HPDE6-E6E7 (cell line): ENCODE measurements around the gene ITGBL1.

Source experiments
- DNase-seq: peaks from one replicate; pipeline ENCODE4 v3.0.0; 2011; ENCODE audit warnings: missing footprints; ENCODE audit errors: extremely low spot score

Gene ITGBL1

GRCh38 chr13:101695870-101696516, 243.5 kb downstream of the ITGBL1 start:
- no peak for DNase-seq

GRCh38 chr13:101697745-101698144, 245.3 kb downstream of the ITGBL1 start:
- no peak for DNase-seq

GRCh38 chr13:101698400-101698799, 245.9 kb downstream of the ITGBL1 start:
- DNase-seq = no peak

- no peak for DNase-seq
These were observed 248.1 kb downstream of the ITGBL1 start for GRCh38 chr13:101700598-101700997.

- DNase-seq = no peak
These were observed 250.6 kb downstream of the ITGBL1 start for GRCh38 chr13:101703081-101703480.

GRCh38 chr13:101703838-101704237, 251.4 kb downstream of the ITGBL1 start:
- no peak for DNase-seq

- DNase-seq = peak; percentile 9
These were observed 254.2 kb downstream of the ITGBL1 start for GRCh38 chr13:101706651-101707050.

- no peak for DNase-seq
These were observed 255.2 kb downstream of the ITGBL1 start for GRCh38 chr13:101707659-101708058.

- DNase-seq = no peak
These were observed 255.6 kb downstream of the ITGBL1 start for GRCh38 chr13:101708115-101708514.

- DNase-seq = no peak
These were observed 257.5 kb downstream of the ITGBL1 start for GRCh38 chr13:101709952-101710351.

- DNase-seq = no peak
These were observed 259.0 kb downstream of the ITGBL1 start for GRCh38 chr13:101711307-101712025.

GRCh38 chr13:101712026-101712348, 259.5 kb downstream of the ITGBL1 start:
- no peak for DNase-seq

- no peak for DNase-seq
These were observed 261.7 kb downstream of the ITGBL1 start for GRCh38 chr13:101714195-101714594.

GRCh38 chr13:101717353-101717752, 264.9 kb downstream of the ITGBL1 start:
- DNase-seq = no peak

GRCh38 chr13:101718496-101718895, 266.0 kb downstream of the ITGBL1 start:
- no peak for DNase-seq

- no peak for DNase-seq
These were observed 274.2 kb downstream of the ITGBL1 start for GRCh38 chr13:101726681-101727080.

- DNase-seq = no peak
These were observed 274.6 kb downstream of the ITGBL1 start for GRCh38 chr13:101727118-101727517.

- no peak for DNase-seq
These were observed 275.5 kb downstream of the ITGBL1 start for GRCh38 chr13:101728021-101728420.

- no peak for DNase-seq
These were observed 276.1 kb downstream of the ITGBL1 start for GRCh38 chr13:101728615-101729014.

GRCh38 chr13:101730420-101731000, 278.0 kb downstream of the ITGBL1 start:
- no peak for DNase-seq

GRCh38 chr13:101736566-101736965, 284.1 kb downstream of the ITGBL1 start:
- DNase-seq = no peak

- no peak for DNase-seq
These were observed 285.9 kb downstream of the ITGBL1 start for GRCh38 chr13:101738336-101738735.
